Tibial nerve (tissue), 3 donors: Measurements from ENCODE around the gene PKP2.

Source experiments
- CTCF ChIP-seq, 5 experiments: fragments of 200-600 bp in 3 of 5; fragments of 450-650 bp in 2 of 5; sonication (generic) in 3 of 5; IDR thresholded peaks; one replicate each; pipeline ENCODE4 v1.5.1; 2016 to 2019; ENCODE audit warnings: antibody characterized with exemption in 5 of 5, mild to moderate bottlenecking in 3 of 5, moderate library complexity in 2 of 5
- POLR2A ChIP-seq, 2 donors: fragments of 450-650 bp; IDR thresholded peaks; one replicate each; pipeline ENCODE4 v1.6.1; 2017; ENCODE audit warnings: antibody characterized with exemption in 2 of 2, mild to moderate bottlenecking in 2 of 2, moderate library complexity in 2 of 2

DNA sequence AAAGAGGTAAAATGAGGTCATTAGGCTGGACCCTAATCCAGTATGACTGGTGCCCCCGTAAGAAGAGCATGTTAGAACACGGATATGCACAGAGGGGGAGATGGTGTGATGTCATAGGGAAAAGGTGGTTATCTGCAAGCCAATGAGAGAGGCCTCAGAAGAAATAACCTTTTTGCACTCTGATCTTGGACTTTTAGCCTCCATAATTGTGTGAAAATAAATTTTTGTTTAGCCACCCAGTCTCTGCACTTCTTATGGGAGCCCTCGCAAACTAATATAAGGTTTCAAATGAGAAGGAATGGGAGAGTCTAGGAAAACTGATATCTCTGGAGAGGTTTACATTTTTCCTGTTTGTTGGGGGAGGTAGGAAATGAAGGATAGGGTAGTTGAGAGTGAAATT is 43.2 kb upstream of the PKP2 start:
- TF ChIP-seq CTCF (IDR thresholded peaks at IDR 0.05) (no peak), POLR2A (IDR thresholded peaks at IDR 0.05) (no peak)
